Mesendoderm (in vitro differentiated cells): Measurements from ENCODE around the gene ZSCAN12.
A peak's percentile ranks its signal among the peaks of the same experiment; 100 is the strongest.

Experiments
- DNase-seq: peaks from one replicate; pipeline ENCODE4 v3.0.0; 2013
- H2AK5ac ChIP-seq: 2 replicates; pipeline ENCODE4 v1.6.1; 2013; ENCODE audit warnings: low read length, inconsistent platforms
- H2BK120ac ChIP-seq: 2 replicates; pipeline ENCODE4 v1.6.1; 2013; ENCODE audit warnings: low read depth, mild to moderate bottlenecking, low read length, moderate library complexity, mixed read lengths
- H2BK15ac ChIP-seq: replicated peaks from 2 replicates; pipeline ENCODE4 v1.6.1; 2013; ENCODE audit warnings: low read depth, mild to moderate bottlenecking, moderate library complexity
- H2BK5ac ChIP-seq: 2 replicates; pipeline ENCODE4 v1.6.1; 2013; ENCODE audit warnings: low read length, inconsistent platforms
- H3K18ac ChIP-seq: 2 replicates; pipeline ENCODE4 v1.6.1; 2013; ENCODE audit warnings: mild to moderate bottlenecking, low read length, mixed read lengths
- H3K23ac ChIP-seq: one replicate; pipeline ENCODE4 v1.6.1; 2013; ENCODE audit warnings: low read length
- H3K27ac ChIP-seq: 2 replicates; pipeline ENCODE4 v1.5.1; 2013; ENCODE audit warnings: low read depth, mild to moderate bottlenecking, inconsistent platforms, low read length, moderate library complexity
- H3K27me3 ChIP-seq: 2 replicates; pipeline ENCODE4 v1.6.1; 2013; ENCODE audit warnings: low read length, control low read depth, mild to moderate bottlenecking, inconsistent platforms; ENCODE audit not compliant: insufficient read depth, poor library complexity
- H3K36me3 ChIP-seq: 2 replicates; pipeline ENCODE4 v1.6.1; 2013; ENCODE audit warnings: low read length, inconsistent platforms; ENCODE audit not compliant: control insufficient read depth, insufficient read depth
- H3K4ac ChIP-seq: one replicate; pipeline ENCODE4 v1.6.1; 2013; ENCODE audit warnings: low read depth, mild to moderate bottlenecking, low read length, moderate library complexity
- H3K4me1 ChIP-seq: 2 replicates; pipeline ENCODE4 v1.6.1; 2013; ENCODE audit warnings: low read depth, low read length, inconsistent platforms; ENCODE audit not compliant: control insufficient read depth
- H3K4me2 ChIP-seq: 2 replicates; pipeline ENCODE4 v1.6.1; 2013; ENCODE audit warnings: low read length
- H3K4me3 ChIP-seq: 2 replicates; pipeline ENCODE4 v1.5.1; 2013; ENCODE audit warnings: mild to moderate bottlenecking, low read length
- H3K56ac ChIP-seq: one replicate; pipeline ENCODE4 v1.6.1; 2013; ENCODE audit warnings: low read length
- H3K79me1 ChIP-seq: 2 replicates; pipeline ENCODE4 v1.6.1; 2013; ENCODE audit warnings: low read length, inconsistent platforms
- H3K79me2 ChIP-seq: 2 replicates; pipeline ENCODE4 v1.6.1; 2013; ENCODE audit warnings: mild to moderate bottlenecking, low read length; ENCODE audit not compliant: control insufficient read depth, insufficient read depth
- H3K9ac ChIP-seq: 2 replicates; pipeline ENCODE4 v1.6.1; 2013; ENCODE audit warnings: low read length, inconsistent platforms
- H4K5ac ChIP-seq: one replicate; pipeline ENCODE4 v1.6.1; 2013; ENCODE audit warnings: low read length
- H4K8ac ChIP-seq: one replicate; pipeline ENCODE4 v1.6.1; 2013; ENCODE audit warnings: low read depth, mild to moderate bottlenecking, control low read depth, low read length, moderate library complexity
- WGBS: extraction: QIAGEN DNeasy Blood & Tissue Kit; methylation state at CpG from one replicate; pipeline ENCODE4 v1.1.7; 2013; ENCODE audit warnings: low lambda C conversion rate, missing lambda C conversion rate; ENCODE audit not compliant: insufficient coverage; ENCODE audit errors: extremely low coverage; 5-methylcytosine and 5-hydroxymethylcytosine counted together

The ZSCAN12 gene

GRCh38 chr6:28443112-28443773 lies 43.7 kb upstream of the ZSCAN12 start, which contains the start of gene ZSCAN23:
ZSCAN23 (minus strand) TSS chr6:28443491; CDS start chr6:28436266, 7,225 bp downstream.
- Histone ChIP-seq H3K4me2 (peak within 1 kb of the TSS; percentile 61), H3K27me3 (no peaks in the 10 kb centered on the region), H4K8ac (no peak within 1 kb of the TSS), H3K79me2 (no peaks in the 10 kb centered on the region), H2BK5ac (no peak within 1 kb of the TSS), H3K4me3 (peak within 1 kb of the TSS; percentile 77), H3K79me1 (no peaks in the 10 kb centered on the region), H2BK120ac (no peak within 1 kb of the TSS), H3K23ac (no peak within 1 kb of the TSS), H3K4ac (no peak within 1 kb of the TSS), H4K5ac (no peak within 1 kb of the TSS), H3K36me3 (no peaks in the 10 kb centered on the region), H3K9ac (peak within 1 kb of the TSS; percentile 76), H2BK15ac (no peak within 1 kb of the TSS), H3K18ac (no peak within 1 kb of the TSS), H3K56ac (peak within 1 kb of the TSS; percentile 86), H2AK5ac (no peak within 1 kb of the TSS), H3K4me1 (peaks cover 2% of the 10 kb centered on the region), H3K27ac (no peak within 1 kb of the TSS)
- no CpG with 5 or more reads among the region's 32 CpGs for WGBS
- DNase-seq = peak; percentile 96

GRCh38 chr6:28442586-28442985 lies 43.0 kb upstream of the ZSCAN12 start:
- Histone ChIP-seq H2BK120ac (no peak overlapping the region), H3K4me2 (peak overlapping the region; percentile 8), H3K4me3 (no peak overlapping the region), H2BK5ac (no peak overlapping the region), H3K18ac (no peak overlapping the region), H3K9ac (peak overlapping the region; percentile 25), H3K27me3 (no peaks in the 10 kb centered on the region), H4K5ac (no peak overlapping the region), H3K4me1 (peaks cover 2% of the 10 kb centered on the region), H3K79me2 (no peaks in the 10 kb centered on the region), H3K36me3 (no peaks in the 10 kb centered on the region), H4K8ac (no peak overlapping the region), H3K79me1 (no peaks in the 10 kb centered on the region), H3K56ac (no peak overlapping the region), H2AK5ac (no peak overlapping the region), H3K27ac (no peak overlapping the region), H3K4ac (no peak overlapping the region), H3K23ac (no peak overlapping the region), H2BK15ac (no peak overlapping the region)
- no peak for DNase-seq
- WGBS = no CpG with 5 or more reads among the region's 7 CpGs

- Histone ChIP-seq H3K9ac (no peak overlapping the region), H3K56ac (no peak overlapping the region), H2BK5ac (no peak overlapping the region), H2AK5ac (no peak overlapping the region), H2BK15ac (no peak overlapping the region), H3K4me1 (no peaks in the 10 kb centered on the region), H3K79me2 (no peaks in the 10 kb centered on the region), H3K79me1 (no peaks in the 10 kb centered on the region), H3K18ac (no peak overlapping the region), H3K36me3 (no peaks in the 10 kb centered on the region), H3K27me3 (no peaks in the 10 kb centered on the region), H3K23ac (no peak overlapping the region), H2BK120ac (no peak overlapping the region), H3K4me2 (no peak overlapping the region), H3K4ac (no peak overlapping the region), H3K4me3 (no peak overlapping the region), H4K5ac (no peak overlapping the region), H4K8ac (no peak overlapping the region), H3K27ac (no peak overlapping the region)
- no CpG with 5 or more reads among the region's 3 CpGs for WGBS
- DNase-seq = no peak
Observed at GRCh38 chr6:28436404-28436803, 36.9 kb upstream of the ZSCAN12 start.

GRCh38 chr6:28433119-28433518 lies 33.6 kb upstream of the ZSCAN12 start:
- Histone ChIP-seq H3K79me2 (no peaks in the 10 kb centered on the region), H3K79me1 (no peaks in the 10 kb centered on the region), H3K4ac (no peak overlapping the region), H2BK5ac (no peak overlapping the region), H3K27me3 (no peaks in the 10 kb centered on the region), H3K9ac (no peak overlapping the region), H4K8ac (no peak overlapping the region), H3K4me1 (no peaks in the 10 kb centered on the region), H2AK5ac (no peak overlapping the region), H2BK120ac (no peak overlapping the region), H3K18ac (no peak overlapping the region), H3K4me2 (no peak overlapping the region), H3K56ac (no peak overlapping the region), H3K4me3 (no peak overlapping the region), H2BK15ac (no peak overlapping the region), H4K5ac (no peak overlapping the region), H3K36me3 (no peaks in the 10 kb centered on the region), H3K23ac (no peak overlapping the region), H3K27ac (no peak overlapping the region)
- DNase-seq = no peak

- Histone ChIP-seq H3K36me3 (no peaks in the 10 kb centered on the region), H3K79me2 (no peaks in the 10 kb centered on the region), H4K5ac (no peak overlapping the region), H3K4me3 (no peak overlapping the region), H4K8ac (no peak overlapping the region), H3K9ac (no peak overlapping the region), H3K79me1 (no peaks in the 10 kb centered on the region), H3K27ac (no peak overlapping the region), H3K27me3 (no peaks in the 10 kb centered on the region), H3K4me1 (no peaks in the 10 kb centered on the region), H3K18ac (no peak overlapping the region), H3K4ac (no peak overlapping the region), H2BK15ac (no peak overlapping the region), H2BK5ac (no peak overlapping the region), H3K4me2 (no peak overlapping the region), H2BK120ac (no peak overlapping the region), H3K23ac (no peak overlapping the region), H2AK5ac (no peak overlapping the region), H3K56ac (no peak overlapping the region)
- no CpG with 5 or more reads among the region's 16 CpGs for WGBS
- no peak for DNase-seq
Observed at GRCh38 chr6:28429781-28430180, 30.2 kb upstream of the ZSCAN12 start.

GRCh38 chr6:28425944-28426541 lies 26.5 kb upstream of the ZSCAN12 start:
- no peak overlapping the region for H3K9ac ChIP-seq
- H3K4me3 ChIP-seq = no peak overlapping the region
- no peak overlapping the region for H2AK5ac ChIP-seq
- H3K56ac ChIP-seq = no peak overlapping the region
- no peak overlapping the region for H3K27ac ChIP-seq
- no peaks in the 10 kb centered on the region for H3K36me3 ChIP-seq
- no peak overlapping the region for H3K4ac ChIP-seq
- WGBS = no CpG with 5 or more reads among the region's 4 CpGs
- H2BK5ac ChIP-seq = no peak overlapping the region
- no peak overlapping the region for H2BK15ac ChIP-seq
- H4K5ac ChIP-seq = no peak overlapping the region
- H3K18ac ChIP-seq = no peak overlapping the region
- no peak overlapping the region for H2BK120ac ChIP-seq
- H3K4me2 ChIP-seq = no peak overlapping the region
- no peaks in the 10 kb centered on the region for H3K4me1 ChIP-seq
- no peaks in the 10 kb centered on the region for H3K79me1 ChIP-seq
- no peak for DNase-seq
- H3K79me2 ChIP-seq = no peaks in the 10 kb centered on the region
- no peak overlapping the region for H4K8ac ChIP-seq
- H3K23ac ChIP-seq = no peak overlapping the region
- no peaks in the 10 kb centered on the region for H3K27me3 ChIP-seq
